K562 (cell line): ENCODE results near the gene BCL2L15. TPM values are rescaled to one million over a fixed set of nuclear protein-coding genes. Genes with fewer than 3 reads are reported as not detected.
A peak's percentile ranks its signal among the peaks of the same experiment; 100 is the strongest.

Experiments
- C11orf30 ChIP-seq: fragments of 450-650 bp; IDR thresholded peaks from 2 replicates; pipeline ENCODE4 v1.6.1; 2016; ENCODE audit warnings: low read depth, mild to moderate bottlenecking
- CBFA2T2 ChIP-seq: fragments of 450-650 bp; conservative IDR thresholded peaks from 2 replicates; pipeline ENCODE4 v1.6.1; 2017; ENCODE audit warnings: mild to moderate bottlenecking
- ETS2 ChIP-seq: IDR thresholded peaks from 2 replicates; pipeline ENCODE4 v1.6.1; 2016; ENCODE audit warnings: borderline replicate concordance, missing genetic modification characterization, mild to moderate bottlenecking, moderate library complexity, missing compliant biosample characterization; ENCODE audit not compliant: poor library complexity, severe bottlenecking
- EWSR1 ChIP-seq: fragments of 450-650 bp; IDR thresholded peaks from 2 replicates; pipeline ENCODE4 v1.6.1; 2018; ENCODE audit warnings: borderline replicate concordance, mild to moderate bottlenecking, low read depth, moderate library complexity; ENCODE audit not compliant: partially characterized antibody
- FUS ChIP-seq: fragments of 200-400 bp; formaldehyde crosslinking; optimal IDR thresholded peaks from 2 replicates; pipeline ENCODE3; 2017; ENCODE audit warnings: low read depth, low read length
- KAT8 ChIP-seq: fragments of 450-650 bp; IDR thresholded peaks from 2 replicates; pipeline ENCODE4 v1.6.1; 2016; ENCODE audit warnings: low read depth, mild to moderate bottlenecking
- MAZ ChIP-seq, 2 experiments: fragments of 450-650 bp in 1 of 2; sonication (generic) in 1 of 2; formaldehyde crosslinking; IDR thresholded peaks in 1 of 2; conservative IDR thresholded peaks in 1 of 2; 2 replicates each; pipeline versions ENCODE4 v1.4.0 to v1.5.0; 2020; ENCODE audit warnings: mild to moderate bottlenecking in 1 of 2, missing genetic modification reagents in 1 of 2
- MCM3 ChIP-seq: fragments of 450-650 bp; IDR thresholded peaks from 2 replicates; pipeline ENCODE4 v1.6.1; 2016
- MTA1 ChIP-seq: fragments of 450-650 bp; IDR thresholded peaks from 2 replicates; pipeline ENCODE4 v1.6.1; 2017; ENCODE audit warnings: borderline replicate concordance
- SETDB1 ChIP-seq: IDR thresholded peaks from one replicate; pipeline ENCODE4 v1.6.1; 2012; ENCODE audit warnings: low read length, control low read depth, inconsistent platforms
- ZC3H8 ChIP-seq: fragments of 450-650 bp; IDR thresholded peaks from 2 replicates; pipeline ENCODE4 v1.6.1; 2017
- polyA plus RNA-seq, 8 experiments: library from polyadenylated mRNA; depleted of rRNA in 4 of 8; stranded (reverse) in 5 of 8; unstranded in 3 of 8; fragments of >200 nt; fragmentation: Nextera tagmentation in 2 of 8; fragmentation: Illumina TruSeq in 1 of 8; extraction: Ambion mirVana in 2 of 8; extraction: Trizol in 1 of 8; gene quantifications; 2 replicates each; pipeline versions ENCODE4 v1.2.1 to v1.2.3, GENCODE V29; 2011 to 2014; ENCODE audit warnings: inconsistent platforms in 1 of 8, missing spikeins in 1 of 8
- total RNA-seq, 7 experiments: library from RNA; depleted of rRNA in 6 of 7; stranded (reverse); fragments of >200 nt in 6 of 7; fragmentation: Illumina TruSeq in 2 of 7; extraction: Trizol in 2 of 7; gene quantifications; 2 replicates each; pipeline versions ENCODE4 v1.2.1 to v1.2.3, GENCODE V29; 2011 to 2021; ENCODE audit warnings: low replicate concordance in 1 of 7
- TF ChIP-seq, protein P1 (sequence below): sonication (generic); formaldehyde crosslinking; IDR thresholded peaks from 2 replicates; pipeline ENCODE4 v1.8.1; 2023; ENCODE audit warnings: missing genetic modification reagents, mild to moderate bottlenecking, borderline replicate concordance
- TF ChIP-seq, protein P2 (sequence below): fragments of 450-650 bp; IDR thresholded peaks from 2 replicates; pipeline ENCODE4 v1.6.1; 2018; ENCODE audit not compliant: partially characterized antibody
- TF ChIP-seq, protein P3 (sequence below): sonication (generic); formaldehyde crosslinking; IDR thresholded peaks from 2 replicates; pipeline ENCODE4 v1.5.0; 2020; ENCODE audit warnings: missing genetic modification reagents
- TF ChIP-seq, protein P4 (sequence below): fragments of 450-650 bp; conservative IDR thresholded peaks from 2 replicates; pipeline ENCODE4 v1.6.1; 2016; ENCODE audit warnings: missing genetic modification characterization, low read depth, mild to moderate bottlenecking, control low read depth, missing compliant biosample characterization

The BCL2L15 gene
- total and polyA plus RNA-seq, 9 of the 15 experiments (the other 6 are each of a cell fraction or from before 2014, with no cell fraction given) = 0.06 to 0.42 (median 0.28) TPM; not detected in 1

DNA sequence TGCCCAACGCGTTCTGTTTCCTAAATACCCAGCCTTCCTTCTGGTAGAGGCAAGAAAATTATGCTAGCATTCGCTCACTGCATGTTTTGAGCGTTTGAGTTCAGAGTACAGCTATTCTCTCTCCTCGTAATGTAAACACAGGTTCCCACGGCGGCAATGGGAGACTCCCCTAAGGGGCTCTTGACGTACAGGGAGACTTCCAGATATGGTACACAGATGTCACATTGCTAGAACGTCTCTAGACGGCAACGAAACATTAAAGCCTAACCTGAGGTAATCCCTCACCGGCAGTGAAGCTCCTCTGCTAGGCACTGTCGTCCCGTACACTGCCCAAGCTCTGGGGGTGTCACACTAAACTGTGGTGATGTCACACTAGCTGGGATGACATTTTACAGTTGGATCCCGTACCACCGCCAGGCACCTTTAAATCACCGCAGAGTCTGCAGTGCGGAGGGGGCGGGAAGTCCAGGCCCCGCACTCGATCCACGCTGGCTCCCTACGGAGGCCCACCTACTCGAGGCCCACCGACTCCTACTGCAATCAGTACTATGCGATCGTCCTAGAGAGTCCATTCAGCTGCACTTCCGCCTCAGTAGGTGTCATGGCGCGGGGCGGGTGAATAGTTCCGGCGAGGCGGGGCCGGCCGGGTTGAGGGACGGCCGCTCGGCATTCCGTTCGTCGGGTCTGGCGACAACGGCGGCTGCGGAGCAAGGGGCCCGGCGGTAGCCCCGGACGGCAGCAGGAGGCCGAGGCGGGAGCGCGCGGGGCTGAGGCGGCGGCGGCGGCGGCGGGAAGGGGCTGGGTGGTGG, 41.8 kb upstream of the BCL2L15 start, which contains the start of gene HIPK1 (continued):
- TF ChIP-seq, protein P1, sequence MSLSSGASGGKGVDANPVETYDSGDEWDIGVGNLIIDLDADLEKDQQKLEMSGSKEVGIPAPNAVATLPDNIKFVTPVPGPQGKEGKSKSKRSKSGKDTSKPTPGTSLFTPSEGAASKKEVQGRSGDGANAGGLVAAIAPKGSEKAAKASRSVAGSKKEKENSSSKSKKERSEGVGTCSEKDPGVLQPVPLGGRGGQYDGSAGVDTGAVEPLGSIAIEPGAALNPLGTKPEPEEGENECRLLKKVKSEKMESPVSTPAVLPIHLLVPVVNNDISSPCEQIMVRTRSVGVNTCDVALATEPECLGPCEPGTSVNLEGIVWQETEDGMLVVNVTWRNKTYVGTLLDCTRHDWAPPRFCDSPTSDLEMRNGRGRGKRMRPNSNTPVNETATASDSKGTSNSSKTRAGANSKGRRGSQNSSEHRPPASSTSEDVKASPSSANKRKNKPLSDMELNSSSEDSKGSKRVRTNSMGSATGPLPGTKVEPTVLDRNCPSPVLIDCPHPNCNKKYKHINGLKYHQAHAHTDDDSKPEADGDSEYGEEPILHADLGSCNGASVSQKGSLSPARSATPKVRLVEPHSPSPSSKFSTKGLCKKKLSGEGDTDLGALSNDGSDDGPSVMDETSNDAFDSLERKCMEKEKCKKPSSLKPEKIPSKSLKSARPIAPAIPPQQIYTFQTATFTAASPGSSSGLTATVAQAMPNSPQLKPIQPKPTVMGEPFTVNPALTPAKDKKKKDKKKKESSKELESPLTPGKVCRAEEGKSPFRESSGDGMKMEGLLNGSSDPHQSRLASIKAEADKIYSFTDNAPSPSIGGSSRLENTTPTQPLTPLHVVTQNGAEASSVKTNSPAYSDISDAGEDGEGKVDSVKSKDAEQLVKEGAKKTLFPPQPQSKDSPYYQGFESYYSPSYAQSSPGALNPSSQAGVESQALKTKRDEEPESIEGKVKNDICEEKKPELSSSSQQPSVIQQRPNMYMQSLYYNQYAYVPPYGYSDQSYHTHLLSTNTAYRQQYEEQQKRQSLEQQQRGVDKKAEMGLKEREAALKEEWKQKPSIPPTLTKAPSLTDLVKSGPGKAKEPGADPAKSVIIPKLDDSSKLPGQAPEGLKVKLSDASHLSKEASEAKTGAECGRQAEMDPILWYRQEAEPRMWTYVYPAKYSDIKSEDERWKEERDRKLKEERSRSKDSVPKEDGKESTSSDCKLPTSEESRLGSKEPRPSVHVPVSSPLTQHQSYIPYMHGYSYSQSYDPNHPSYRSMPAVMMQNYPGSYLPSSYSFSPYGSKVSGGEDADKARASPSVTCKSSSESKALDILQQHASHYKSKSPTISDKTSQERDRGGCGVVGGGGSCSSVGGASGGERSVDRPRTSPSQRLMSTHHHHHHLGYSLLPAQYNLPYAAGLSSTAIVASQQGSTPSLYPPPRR (CRISPR knock-in tag) = no peak
- TF ChIP-seq MTA1 (peak; percentile 61; the same call in 1 of the 2 replicates), MCM3 (no peak), ETS2 (no peak), EWSR1 (no peak), FUS (peak; percentile 16), CBFA2T2 (no peak), C11orf30 (peak; percentile 49; the same call in 1 of the 2 replicates), KAT8 (no peak), SETDB1 (no peak), MAZ (CRISPR knock-in tag; conservative IDR thresholded peaks at IDR 0.05 in 1 of 2, IDR thresholded peaks at IDR 0.05 in 1 of 2) (peak; percentile 94 to 96), ZC3H8 (no peak)
- TF ChIP-seq, protein P2, sequence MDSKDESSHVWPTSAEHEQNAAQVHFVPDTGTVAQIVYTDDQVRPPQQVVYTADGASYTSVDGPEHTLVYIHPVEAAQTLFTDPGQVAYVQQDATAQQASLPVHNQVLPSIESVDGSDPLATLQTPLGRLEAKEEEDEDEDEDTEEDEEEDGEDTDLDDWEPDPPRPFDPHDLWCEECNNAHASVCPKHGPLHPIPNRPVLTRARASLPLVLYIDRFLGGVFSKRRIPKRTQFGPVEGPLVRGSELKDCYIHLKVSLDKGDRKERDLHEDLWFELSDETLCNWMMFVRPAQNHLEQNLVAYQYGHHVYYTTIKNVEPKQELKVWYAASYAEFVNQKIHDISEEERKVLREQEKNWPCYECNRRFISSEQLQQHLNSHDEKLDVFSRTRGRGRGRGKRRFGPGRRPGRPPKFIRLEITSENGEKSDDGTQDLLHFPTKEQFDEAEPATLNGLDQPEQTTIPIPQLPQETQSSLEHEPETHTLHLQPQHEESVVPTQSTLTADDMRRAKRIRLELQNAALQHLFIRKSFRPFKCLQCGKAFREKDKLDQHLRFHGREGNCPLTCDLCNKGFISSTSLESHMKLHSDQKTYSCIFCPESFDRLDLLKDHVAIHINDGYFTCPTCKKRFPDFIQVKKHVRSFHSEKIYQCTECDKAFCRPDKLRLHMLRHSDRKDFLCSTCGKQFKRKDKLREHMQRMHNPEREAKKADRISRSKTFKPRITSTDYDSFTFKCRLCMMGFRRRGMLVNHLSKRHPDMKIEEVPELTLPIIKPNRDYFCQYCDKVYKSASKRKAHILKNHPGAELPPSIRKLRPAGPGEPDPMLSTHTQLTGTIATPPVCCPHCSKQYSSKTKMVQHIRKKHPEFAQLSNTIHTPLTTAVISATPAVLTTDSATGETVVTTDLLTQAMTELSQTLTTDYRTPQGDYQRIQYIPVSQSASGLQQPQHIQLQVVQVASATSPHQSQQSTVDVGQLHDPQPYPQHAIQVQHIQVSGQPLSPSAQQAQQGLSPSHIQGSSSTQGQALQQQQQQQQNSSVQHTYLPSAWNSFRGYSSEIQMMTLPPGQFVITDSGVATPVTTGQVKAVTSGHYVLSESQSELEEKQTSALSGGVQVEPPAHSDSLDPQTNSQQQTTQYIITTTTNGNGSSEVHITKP = peak; percentile 96
- TF ChIP-seq, protein P3, sequence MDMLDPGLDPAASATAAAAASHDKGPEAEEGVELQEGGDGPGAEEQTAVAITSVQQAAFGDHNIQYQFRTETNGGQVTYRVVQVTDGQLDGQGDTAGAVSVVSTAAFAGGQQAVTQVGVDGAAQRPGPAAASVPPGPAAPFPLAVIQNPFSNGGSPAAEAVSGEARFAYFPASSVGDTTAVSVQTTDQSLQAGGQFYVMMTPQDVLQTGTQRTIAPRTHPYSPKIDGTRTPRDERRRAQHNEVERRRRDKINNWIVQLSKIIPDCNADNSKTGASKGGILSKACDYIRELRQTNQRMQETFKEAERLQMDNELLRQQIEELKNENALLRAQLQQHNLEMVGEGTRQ (CRISPR knock-in tag) = no peak
- TF ChIP-seq, protein P4, sequence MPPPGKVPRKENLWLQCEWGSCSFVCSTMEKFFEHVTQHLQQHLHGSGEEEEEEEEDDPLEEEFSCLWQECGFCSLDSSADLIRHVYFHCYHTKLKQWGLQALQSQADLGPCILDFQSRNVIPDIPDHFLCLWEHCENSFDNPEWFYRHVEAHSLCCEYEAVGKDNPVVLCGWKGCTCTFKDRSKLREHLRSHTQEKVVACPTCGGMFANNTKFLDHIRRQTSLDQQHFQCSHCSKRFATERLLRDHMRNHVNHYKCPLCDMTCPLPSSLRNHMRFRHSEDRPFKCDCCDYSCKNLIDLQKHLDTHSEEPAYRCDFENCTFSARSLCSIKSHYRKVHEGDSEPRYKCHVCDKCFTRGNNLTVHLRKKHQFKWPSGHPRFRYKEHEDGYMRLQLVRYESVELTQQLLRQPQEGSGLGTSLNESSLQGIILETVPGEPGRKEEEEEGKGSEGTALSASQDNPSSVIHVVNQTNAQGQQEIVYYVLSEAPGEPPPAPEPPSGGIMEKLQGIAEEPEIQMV (tag) = no peak
